22Rv1 (cell line): ENCODE data around the gene PIN4.

Experiments
- ZFX ChIP-seq: fragments of 450-650 bp; IDR thresholded peaks from 2 replicates; pipeline ENCODE4 v1.6.1; 2017; ENCODE audit warnings: antibody characterized with exemption, borderline replicate concordance
- TF ChIP-seq, protein P1 (sequence below): fragments of 450-650 bp; IDR thresholded peaks from 2 replicates; pipeline ENCODE4 v1.5.1; 2017; ENCODE audit warnings: mild to moderate bottlenecking

DNA sequence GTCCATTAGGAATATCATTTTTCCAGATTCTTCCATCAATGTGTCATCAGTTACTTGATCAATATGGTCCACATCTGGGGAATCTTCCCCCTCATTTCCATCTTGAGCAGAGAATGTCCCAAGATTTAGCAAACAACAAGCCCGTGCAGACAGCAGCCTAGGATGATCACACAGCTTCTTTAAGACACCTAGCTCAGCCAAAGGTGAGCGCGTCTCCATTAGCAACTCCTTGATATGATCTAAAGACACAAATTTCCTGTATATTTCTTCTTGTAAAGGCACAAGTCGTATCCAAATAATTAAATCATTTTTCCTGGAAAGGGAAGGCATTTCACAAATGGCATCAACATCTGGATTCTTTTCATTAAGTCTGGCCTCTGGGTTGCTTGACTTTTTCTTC lies 25.8 kb downstream of the PIN4 start:
- TF ChIP-seq, protein P1, sequence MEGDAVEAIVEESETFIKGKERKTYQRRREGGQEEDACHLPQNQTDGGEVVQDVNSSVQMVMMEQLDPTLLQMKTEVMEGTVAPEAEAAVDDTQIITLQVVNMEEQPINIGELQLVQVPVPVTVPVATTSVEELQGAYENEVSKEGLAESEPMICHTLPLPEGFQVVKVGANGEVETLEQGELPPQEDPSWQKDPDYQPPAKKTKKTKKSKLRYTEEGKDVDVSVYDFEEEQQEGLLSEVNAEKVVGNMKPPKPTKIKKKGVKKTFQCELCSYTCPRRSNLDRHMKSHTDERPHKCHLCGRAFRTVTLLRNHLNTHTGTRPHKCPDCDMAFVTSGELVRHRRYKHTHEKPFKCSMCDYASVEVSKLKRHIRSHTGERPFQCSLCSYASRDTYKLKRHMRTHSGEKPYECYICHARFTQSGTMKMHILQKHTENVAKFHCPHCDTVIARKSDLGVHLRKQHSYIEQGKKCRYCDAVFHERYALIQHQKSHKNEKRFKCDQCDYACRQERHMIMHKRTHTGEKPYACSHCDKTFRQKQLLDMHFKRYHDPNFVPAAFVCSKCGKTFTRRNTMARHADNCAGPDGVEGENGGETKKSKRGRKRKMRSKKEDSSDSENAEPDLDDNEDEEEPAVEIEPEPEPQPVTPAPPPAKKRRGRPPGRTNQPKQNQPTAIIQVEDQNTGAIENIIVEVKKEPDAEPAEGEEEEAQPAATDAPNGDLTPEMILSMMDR: no peak
- no peak for TF ChIP-seq ZFX
